NB4 (cell line): Measurements from ENCODE around the gene MMP19.

Experiments used
- CTCF ChIP-seq: IDR thresholded peaks from one replicate; pipeline ENCODE4 v1.5.1; 2012; ENCODE audit warnings: low read depth, low read length
- MAX ChIP-seq: IDR thresholded peaks from 2 replicates; pipeline ENCODE4 v1.6.1; 2011; ENCODE audit warnings: low read depth, low read length
- POLR2A ChIP-seq: IDR thresholded peaks from 2 replicates; pipeline ENCODE4 v1.6.1; 2011; ENCODE audit warnings: mild to moderate bottlenecking; ENCODE audit not compliant: insufficient read length; ENCODE audit errors: extremely low read depth

GRCh38 chr12:55891310-55891709 lies 48.6 kb upstream of the MMP19 start:
- TF ChIP-seq POLR2A (no peak), CTCF (no peak), MAX (no peak)
